Lung (tissue), 12 donors: Measurements from ENCODE around the gene SPON1. TPM values are rescaled to one million over a fixed set of nuclear protein-coding genes. Genes with fewer than 3 reads are reported as not detected.
"Not testable (repeated sequence)": the region's sequence is repeated elsewhere in the genome, so short reads cannot be mapped to it uniquely, and the experiment has no call there.

ENCODE experiments used
- ATAC-seq: fragments of 200-7000 bp; cut with Tn5 transposase; one replicate; pipeline ENCODE4 v1.9.1; 2020; ENCODE audit warnings: moderate number of reproducible peaks; ENCODE audit not compliant: insufficient read depth, low FRiP score
- DNase-seq, 3 donors: peaks; one replicate each; pipeline ENCODE4 v3.0.0-alpha.2; 2013 to 2017
- H3K27ac ChIP-seq, 2 donors: one replicate each; pipeline ENCODE4 v1.5.1; 2013; ENCODE audit warnings: mild to moderate bottlenecking in 2 of 2, moderate library complexity in 2 of 2, control low read depth in 1 of 2, inconsistent platforms in 1 of 2, low read depth in 1 of 2, low read length in 1 of 2
- H3K27me3 ChIP-seq, 3 donors: one replicate each; pipeline ENCODE4 v1.5.1; 2013; ENCODE audit warnings: low read length in 2 of 3; ENCODE audit not compliant: control insufficient read depth in 3 of 3, insufficient read depth in 3 of 3
- H3K36me3 ChIP-seq, 4 donors: one replicate each; pipeline ENCODE4 v1.5.1; 2013; ENCODE audit warnings: low read length in 4 of 4, mild to moderate bottlenecking in 1 of 4, moderate library complexity in 1 of 4; ENCODE audit not compliant: control insufficient read depth in 4 of 4, insufficient read depth in 4 of 4
- H3K4me1 ChIP-seq, 5 donors: one replicate each; pipeline ENCODE4 v1.5.1; 2013; ENCODE audit warnings: low read length in 5 of 5, mild to moderate bottlenecking in 2 of 5, moderate library complexity in 1 of 5; ENCODE audit not compliant: control insufficient read depth in 5 of 5, insufficient read depth in 5 of 5
- H3K4me3 ChIP-seq: one replicate; pipeline ENCODE4 v1.5.1; 2013; ENCODE audit warnings: mild to moderate bottlenecking, control low read depth, moderate library complexity
- H3K9ac ChIP-seq, 2 donors: one replicate each; pipeline ENCODE4 v1.5.1; 2013; ENCODE audit warnings: low read length in 2 of 2, control low read depth in 1 of 2; ENCODE audit not compliant: insufficient read depth in 1 of 2
- H3K9me3 ChIP-seq, 4 donors: one replicate each; pipeline ENCODE4 v1.5.1; 2013; ENCODE audit warnings: low read length in 3 of 4, mild to moderate bottlenecking in 1 of 4, moderate library complexity in 1 of 4; ENCODE audit not compliant: control insufficient read depth in 4 of 4, insufficient read depth in 3 of 4
- WGBS, 2 donors: extraction: QIAGEN DNeasy Blood & Tissue Kit; methylation state at CpG; one replicate each; pipeline ENCODE4 v1.1.7; 2013; 5-methylcytosine and 5-hydroxymethylcytosine counted together
- polyA plus RNA-seq, 2 donors: library from polyadenylated mRNA; stranded (reverse); fragments of 200-250 nt; gene quantifications; one replicate each; pipeline ENCODE4 v1.2.1, GENCODE V29; 2013
- total RNA-seq, 2 donors: library from RNA; depleted of rRNA in 1 of 2; stranded (reverse); fragments of >200 nt in 1 of 2; gene quantifications; one replicate each; pipeline ENCODE4 v1.2.1, GENCODE V29; 2014 to 2021
- TF ChIP-seq, protein P1 (sequence below): IDR thresholded peaks from 2 replicates; pipeline ENCODE4 v1.5.1; 2012; ENCODE audit warnings: mild to moderate bottlenecking; ENCODE audit errors: control extremely low read depth, extremely low read depth
- donor health status: control.
- donor health status: control.
- donor health status: Bipolar disorder and iron deficiency.
- donor health status: healthy.
- donor health status: DM: yes; HTN: yes; CAD: no.

SPON1 gene
- total and polyA plus RNA-seq, 4 donors, result 8.4 to 98.6 (median 59.9) TPM

DNA sequence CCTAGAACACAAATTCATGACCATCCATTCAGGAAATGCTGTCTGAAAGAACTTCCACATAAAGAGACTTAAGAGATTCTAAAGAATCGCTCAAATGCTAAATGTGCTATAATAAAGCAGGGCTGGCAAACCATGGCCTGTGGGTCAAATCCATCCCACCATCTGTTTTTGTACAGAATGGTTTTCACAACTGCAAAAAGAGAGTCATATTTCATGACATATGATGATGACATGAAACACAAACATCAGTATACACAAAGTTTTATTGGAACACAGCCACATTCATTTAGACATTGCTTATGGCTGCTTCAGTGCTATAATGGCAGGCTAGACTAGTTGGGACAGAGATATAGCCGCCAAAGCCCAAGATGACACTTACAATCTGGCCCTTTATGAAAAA, 311.4 kb downstream of the SPON1 start:
- no peak overlapping the region for H3K27ac ChIP-seq
- no peak for ATAC-seq
- no peaks in the 10 kb centered on the region for H3K9me3 ChIP-seq
- H3K27me3 ChIP-seq, result no peaks in the 10 kb centered on the region
- TF ChIP-seq, protein P1, sequence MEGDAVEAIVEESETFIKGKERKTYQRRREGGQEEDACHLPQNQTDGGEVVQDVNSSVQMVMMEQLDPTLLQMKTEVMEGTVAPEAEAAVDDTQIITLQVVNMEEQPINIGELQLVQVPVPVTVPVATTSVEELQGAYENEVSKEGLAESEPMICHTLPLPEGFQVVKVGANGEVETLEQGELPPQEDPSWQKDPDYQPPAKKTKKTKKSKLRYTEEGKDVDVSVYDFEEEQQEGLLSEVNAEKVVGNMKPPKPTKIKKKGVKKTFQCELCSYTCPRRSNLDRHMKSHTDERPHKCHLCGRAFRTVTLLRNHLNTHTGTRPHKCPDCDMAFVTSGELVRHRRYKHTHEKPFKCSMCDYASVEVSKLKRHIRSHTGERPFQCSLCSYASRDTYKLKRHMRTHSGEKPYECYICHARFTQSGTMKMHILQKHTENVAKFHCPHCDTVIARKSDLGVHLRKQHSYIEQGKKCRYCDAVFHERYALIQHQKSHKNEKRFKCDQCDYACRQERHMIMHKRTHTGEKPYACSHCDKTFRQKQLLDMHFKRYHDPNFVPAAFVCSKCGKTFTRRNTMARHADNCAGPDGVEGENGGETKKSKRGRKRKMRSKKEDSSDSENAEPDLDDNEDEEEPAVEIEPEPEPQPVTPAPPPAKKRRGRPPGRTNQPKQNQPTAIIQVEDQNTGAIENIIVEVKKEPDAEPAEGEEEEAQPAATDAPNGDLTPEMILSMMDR, result no peak
- peak; percentile 41 to 84 (median 78) for DNase-seq
- peaks cover 0 to 17% (median 3%) of the 10 kb centered on the region in 5 donors for H3K4me1 ChIP-seq
- H3K9ac ChIP-seq, result no peak overlapping the region
- H3K36me3 ChIP-seq, result peaks cover 0 to 3% (median 3%) of the 10 kb centered on the region in 4 donors
- WGBS, 2 donors, result 88 to 93% methylated on average over 2 of the region's 2 CpGs
- no peak overlapping the region for H3K4me3 ChIP-seq

- H3K4me1 ChIP-seq, result peaks cover 0 to 17% (median 3%) of the 10 kb centered on the region in 5 donors
- H3K9ac ChIP-seq, result peak overlapping the region in 1 of 2 donors; percentile 8
- ATAC-seq (no peak), DNase-seq (peak; percentile 66 to 81 (median 74))
- H3K27ac ChIP-seq, result no peak overlapping the region
- H3K27me3 ChIP-seq, result no peaks in the 10 kb centered on the region
- no peak overlapping the region for H3K4me3 ChIP-seq
- H3K9me3 ChIP-seq, result no peaks in the 10 kb centered on the region
- TF ChIP-seq, protein P1, result no peak
- H3K36me3 ChIP-seq, result peaks cover 0 to 5% (median 3%) of the 10 kb centered on the region in 4 donors
Observed at GRCh38 chr11:14275076-14275475, 312.6 kb downstream of the SPON1 start.

DNA sequence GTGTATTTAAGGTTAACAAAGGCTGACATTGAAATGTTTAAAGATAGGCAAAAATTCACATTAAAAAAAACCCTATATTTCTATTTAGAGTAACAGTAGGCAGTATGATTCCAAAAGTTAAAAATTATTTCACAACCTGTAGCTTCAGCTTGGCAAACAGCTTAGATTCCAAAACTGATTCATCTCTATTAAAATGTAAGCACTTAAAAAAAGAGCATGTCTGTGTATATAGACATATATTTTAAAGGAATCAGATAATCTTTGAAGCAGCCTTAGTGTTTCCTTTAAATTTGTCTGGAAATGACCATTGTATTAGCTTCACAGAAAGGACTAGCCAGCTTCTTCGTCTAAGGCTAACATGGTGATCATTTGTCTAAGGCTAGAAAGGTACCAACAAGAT, 316.3 kb downstream of the SPON1 start:
- H3K4me3 ChIP-seq, H3K27me3 ChIP-seq, H3K36me3 ChIP-seq, H3K9me3 ChIP-seq, H3K9ac ChIP-seq, DNase-seq, ATAC-seq, H3K27ac ChIP-seq: not testable (repeated sequence)
- peaks cover 0 to 12% (median 3%) of the 10 kb centered on the region in 5 donors for H3K4me1 ChIP-seq
- WGBS, 2 donors, result 86% methylated on average over 1 of the region's 1 CpG; no CpG with 5 or more reads in 1 of the 2 donors

DNA sequence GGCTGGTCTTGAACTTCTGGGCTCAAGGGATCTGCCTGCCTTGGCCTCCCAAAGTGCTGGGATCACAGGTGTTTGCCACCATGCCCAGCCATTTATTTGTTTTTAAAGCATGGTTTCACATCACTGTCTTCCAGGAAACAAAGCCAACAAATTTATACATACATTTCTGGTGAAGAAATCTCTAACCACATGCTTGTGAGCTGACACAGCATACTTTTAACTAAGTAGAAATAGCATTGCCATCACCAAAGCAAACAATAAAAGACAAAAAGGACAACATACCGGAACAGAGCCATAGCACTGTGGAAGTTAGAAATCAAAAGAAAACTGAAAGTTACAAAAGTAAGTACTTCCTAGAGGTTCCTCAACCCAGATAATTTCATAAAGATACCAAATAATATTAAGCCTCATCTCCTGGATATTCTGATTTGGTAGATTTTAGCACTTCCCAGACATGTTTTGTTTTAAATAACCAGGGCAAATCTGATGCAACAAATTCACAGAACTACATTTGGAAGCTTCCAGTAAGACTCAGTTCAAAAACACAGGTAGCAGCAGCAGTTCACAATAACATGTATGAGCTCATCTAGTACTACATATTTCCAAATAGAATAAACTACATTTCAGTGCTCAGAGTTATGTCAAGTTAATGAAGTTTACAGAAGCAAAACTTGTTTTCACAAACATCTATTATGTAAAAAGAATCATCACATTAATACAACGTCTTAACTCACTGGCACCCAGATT, 325.8 kb downstream of the SPON1 start:
- H3K9ac ChIP-seq, result no peak overlapping the region
- peak overlapping the region in 1 of 2 donors; percentile 64 for H3K27ac ChIP-seq
- H3K36me3 ChIP-seq, result peaks cover 0 to 13% (median 8%) of the 10 kb centered on the region in 4 donors
- H3K4me1 ChIP-seq, result peaks cover 0 to 3% (median 0%) of the 10 kb centered on the region in 5 donors
- H3K4me3 ChIP-seq, result no peak overlapping the region
- no peaks in the 10 kb centered on the region for H3K27me3 ChIP-seq
- DNase-seq (no peak), ATAC-seq (no peak)
- TF ChIP-seq, protein P1, result no peak
- H3K9me3 ChIP-seq, result peaks cover 0 to 1% (median 0%) of the 10 kb centered on the region in 4 donors
- WGBS, 2 donors, result 67 to 72% methylated on average over 2 of the region's 2 CpGs
